NCI-H524 treated with DMSO at 0.1 percent for 48 hours (cell line): Measurements from ENCODE around the gene ZNRF3.

Source experiments
- DNase-seq: peaks from one replicate; lab custom pipeline; 2025; lab: John Stamatoyannopoulos, UW

Gene ZNRF3

DNA sequence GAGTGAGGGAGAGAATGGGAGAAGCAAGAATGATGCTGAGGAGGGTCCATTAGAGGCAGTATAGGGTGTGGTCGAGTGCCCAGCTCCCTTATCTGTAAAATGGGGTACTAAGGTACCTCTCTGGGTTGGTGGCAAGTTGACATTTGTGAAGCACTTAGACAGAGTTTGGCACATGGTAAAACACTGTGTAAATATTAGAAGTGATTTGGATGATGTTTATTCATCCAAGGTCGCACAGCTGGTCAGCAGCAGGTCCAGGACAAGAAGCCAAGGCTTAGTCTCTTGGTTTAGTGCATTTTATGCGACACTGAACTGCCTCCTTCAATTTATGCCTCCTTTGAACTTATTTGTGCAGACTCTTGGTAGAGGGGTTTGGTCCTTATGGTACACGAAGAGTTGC is 208.9 kb downstream of the ZNRF3 start:
- DNase-seq, result no peak

DNA sequence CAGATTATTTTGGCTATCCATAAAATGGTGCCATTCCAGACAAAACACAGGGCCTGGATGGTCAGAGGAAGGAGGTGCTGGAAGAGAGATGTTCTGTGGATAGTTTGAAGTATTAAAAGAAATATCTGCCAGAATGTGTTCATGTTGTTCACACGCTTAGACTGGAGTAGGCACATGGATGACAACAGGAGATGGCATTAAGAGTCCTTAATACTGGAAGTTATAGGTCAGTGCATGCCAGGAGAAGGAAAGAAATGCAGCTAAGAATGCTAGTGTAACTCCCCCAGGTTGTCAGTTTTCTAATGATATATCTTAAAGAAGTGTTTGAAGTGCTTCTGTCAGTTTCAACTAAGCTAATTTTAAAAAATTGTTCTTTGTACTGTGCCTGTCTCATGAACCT is 209.7 kb downstream of the ZNRF3 start:
- DNase-seq, result no peak

DNA sequence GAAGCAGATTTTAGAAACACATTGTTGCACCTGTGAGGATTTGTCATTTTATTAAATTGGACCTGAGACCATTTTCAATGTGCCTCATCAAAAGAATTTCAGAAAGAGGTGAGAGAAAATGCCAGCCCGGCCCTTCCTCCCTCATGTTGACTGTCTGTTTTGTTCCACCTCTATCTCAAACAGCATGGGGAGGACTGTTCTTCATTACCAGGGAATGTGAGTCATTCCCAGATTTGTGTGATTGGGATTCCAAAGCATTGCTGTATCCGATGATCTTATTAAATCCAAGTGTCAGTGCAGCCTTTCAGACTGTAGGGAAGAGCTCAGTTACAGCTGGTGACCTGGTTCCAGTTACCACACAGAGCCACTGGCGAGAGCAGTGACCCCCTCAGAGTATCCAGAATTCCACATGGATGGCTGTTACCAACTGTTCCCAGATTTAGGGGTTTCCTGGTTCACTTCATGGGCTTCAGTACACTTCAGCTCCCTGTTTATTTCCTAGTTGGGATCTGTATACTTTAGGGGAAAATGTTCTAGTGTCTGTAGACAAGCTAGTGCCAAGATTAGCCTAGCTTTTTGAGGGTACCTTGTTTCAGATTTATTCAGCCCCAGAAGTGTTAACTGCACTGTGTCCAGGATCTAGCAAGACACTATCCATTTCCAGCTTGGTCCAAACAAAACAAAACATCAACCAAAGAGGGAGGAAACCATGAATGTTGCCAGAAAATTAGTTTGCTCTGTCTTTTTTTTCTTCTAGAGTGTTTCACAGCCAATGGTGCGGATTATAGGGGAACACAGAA is 210.3 kb downstream of the ZNRF3 start:
- DNase-seq, result no peak

DNA sequence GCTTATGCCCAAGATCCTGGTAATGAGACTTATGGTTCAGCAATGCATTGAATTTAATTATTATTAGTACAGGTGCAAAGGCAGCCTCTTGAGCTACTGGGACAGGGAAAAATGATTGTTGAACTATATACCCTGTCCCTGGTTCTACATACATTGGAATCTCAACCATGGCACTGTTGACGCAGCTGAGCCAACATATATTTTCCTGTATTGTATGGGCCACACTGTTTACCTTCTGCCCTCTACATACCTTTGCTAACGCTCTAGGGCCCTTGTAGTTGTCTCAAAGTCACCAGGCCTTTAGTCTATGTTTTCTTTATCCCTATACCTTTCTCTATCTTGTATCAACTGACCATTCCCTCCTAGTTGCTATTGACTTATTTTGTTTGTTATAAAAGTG is 212.1 kb downstream of the ZNRF3 start:
- no peak for DNase-seq

DNA sequence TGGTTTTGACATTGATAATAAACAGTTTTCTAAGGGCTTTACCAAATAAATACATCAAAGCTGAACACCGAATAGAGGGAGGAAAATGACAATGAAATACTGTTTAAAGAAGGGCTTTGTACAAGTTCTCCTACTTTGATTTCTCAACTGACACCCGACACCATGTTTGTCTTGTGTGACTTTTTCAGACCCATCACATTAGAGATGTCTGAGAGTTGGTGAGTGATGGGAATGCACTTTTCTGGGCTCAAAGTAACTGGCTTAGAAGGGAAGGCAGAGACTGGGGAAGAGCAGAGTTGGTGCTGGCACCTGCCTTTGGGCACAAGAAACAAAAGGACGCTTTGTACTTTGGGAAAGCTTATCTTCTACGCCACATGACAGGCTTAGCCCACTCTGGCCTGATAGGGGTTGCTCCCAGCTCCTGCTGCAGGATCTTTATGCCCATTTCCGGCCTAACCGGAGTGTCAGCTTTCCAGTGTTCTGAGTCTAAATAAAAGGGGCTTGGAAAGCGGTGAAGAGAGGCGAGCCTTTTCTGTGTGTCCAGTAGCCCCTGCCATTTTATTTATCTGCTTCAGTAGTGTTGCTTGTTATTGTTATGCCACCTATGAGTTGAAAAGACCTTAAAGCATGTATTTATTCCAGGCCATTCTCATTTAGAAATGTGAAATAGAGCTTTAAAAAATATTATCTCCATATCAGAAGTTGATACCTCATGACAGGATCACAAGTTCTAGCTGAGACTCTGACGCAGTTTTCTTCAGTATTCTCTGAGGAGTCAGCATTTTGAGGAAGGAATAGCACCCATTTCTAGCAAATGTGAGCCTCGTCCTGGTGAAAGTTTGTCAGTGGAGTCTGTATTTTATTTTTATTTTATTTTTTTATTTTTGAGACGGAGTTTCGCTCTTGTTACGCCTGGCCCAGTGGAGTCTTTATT is 213.6 kb downstream of the ZNRF3 start:
- no peak for DNase-seq

DNA sequence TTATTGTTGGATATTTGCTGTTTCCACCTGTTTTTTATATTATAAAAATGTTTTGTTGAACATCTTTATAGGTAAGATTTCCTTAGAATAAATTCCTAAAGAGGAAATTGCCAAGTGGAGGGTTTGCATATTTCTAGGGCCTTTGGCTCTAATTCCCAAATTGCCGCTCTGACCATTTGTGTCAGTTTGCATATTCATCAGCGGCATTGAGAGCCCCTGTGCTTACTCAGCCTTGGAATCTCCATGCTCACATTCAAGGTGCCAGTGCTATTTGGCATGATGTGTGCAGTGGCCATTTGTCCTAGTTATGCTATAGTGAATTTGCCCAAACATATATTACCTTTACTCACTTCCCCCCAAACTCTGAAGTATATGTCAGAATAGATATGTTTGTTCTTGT is 214.9 kb downstream of the ZNRF3 start:
- no peak for DNase-seq

DNA sequence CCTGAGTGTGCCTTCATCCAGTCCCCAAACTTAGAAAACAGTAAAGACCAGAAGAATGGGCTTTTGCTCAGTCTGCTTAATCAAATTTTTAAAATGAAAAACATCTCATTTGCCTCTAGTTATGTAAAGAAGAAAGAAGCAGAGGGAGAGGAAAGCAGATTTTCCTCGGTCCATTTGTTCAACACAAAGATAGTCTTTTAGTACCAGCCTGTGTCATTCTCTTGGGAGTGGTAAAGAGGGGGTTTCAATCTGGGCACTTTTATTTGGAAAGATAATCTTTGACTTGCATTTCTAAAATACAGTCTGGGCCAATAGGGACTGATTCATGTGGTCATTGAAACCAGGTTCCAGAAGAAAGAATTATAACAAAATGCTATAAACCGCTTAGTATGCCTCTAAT is 218.9 kb downstream of the ZNRF3 start:
- DNase-seq, result no peak

DNA sequence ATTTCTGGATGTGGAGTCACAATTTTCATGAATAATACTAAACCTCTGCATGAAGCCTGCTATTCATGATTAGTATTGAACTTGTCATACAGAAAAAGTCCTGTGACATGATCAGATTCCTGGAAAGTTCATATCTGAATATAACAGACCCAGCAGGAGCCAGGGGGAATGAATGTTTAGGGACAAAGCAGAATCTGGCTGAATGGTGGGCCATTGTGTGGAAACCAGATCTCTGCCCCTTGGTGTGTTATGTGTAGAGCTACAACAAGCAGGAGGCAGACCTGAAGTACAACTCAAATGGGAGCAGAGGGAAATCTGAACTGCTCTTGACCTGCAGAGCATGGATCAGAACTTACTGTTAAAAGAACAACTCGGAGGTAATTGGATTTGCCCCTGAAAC is 219.7 kb downstream of the ZNRF3 start:
- DNase-seq, result no peak

DNA sequence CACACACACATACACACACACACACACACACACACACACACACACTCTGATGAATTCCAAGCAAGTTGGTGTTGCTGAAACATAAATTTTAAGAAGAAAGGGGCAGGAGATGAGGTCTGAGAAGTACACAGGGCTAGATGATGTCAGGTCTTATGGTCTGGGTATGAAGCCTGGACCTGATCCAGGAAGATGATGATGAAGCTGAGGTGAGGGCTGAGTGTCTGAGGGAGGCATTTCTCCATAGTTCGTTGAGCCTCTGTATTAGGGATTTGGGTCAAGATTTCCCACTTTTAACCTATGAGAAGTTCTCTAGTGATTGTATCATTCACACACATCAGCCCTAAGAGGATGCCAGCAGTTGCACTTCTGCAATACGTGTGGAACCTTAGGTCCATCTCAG is 222.1 kb downstream of the ZNRF3 start:
- no peak for DNase-seq

DNA sequence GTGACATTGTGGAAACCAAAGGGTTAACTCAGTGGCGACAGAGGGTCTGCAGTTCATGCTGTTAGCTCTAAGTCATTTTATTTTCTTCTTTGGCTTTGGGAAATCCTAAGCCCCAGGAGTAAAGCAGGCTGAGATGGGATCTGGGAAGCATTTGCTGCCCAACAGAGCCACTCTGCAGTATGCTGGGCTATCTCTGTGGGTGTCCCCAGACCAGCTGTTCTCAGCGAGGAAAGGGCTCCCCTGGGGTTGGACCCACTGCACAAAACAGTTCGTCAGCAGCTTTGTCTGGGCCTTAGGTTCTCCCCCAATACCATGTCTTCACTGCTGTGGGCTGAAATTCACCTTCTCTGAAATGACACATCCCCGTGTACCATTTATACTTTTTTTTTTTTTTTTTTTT is 223.5 kb downstream of the ZNRF3 start:
- peak; percentile 16 for DNase-seq
